ENCODE results near the gene SERPINE3.
A peak's percentile ranks its signal among the peaks of the same experiment; 100 is the strongest.

The SERPINE3 gene

DNA sequence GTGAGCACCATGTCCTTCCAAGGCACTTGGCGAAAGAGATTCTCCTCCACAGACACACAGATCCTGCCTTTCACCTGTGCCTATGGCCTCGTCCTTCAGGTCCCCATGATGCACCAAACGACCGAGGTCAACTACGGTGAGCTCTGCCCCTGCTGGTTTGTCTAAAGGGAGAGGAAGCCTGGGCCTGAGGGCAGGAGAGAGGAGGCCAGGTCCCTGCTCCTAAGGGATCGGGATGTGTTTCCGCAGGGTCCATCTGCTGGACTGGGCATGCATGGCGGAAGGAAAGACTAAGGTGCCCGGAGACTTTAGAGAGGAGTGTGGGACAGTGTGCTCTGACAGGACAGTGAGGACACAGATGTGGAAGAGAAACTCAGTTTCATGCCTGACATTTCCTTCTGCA, 7.6 kb downstream of the SERPINE3 start:
- Histone ChIP-seq H3K27me3 (ENCODE audit: control insufficient read depth in 3 of 3, insufficient read depth in 3 of 3, low read depth in 1 of 3, low read length in 3 of 3) (no peaks in the 10 kb centered on the region), H3K9ac (ENCODE audit: low read depth, low read length, poor library complexity) (no peak overlapping the region), H3K27ac (replicated peaks; ENCODE audit: low read length) (no peak overlapping the region), H3K18ac (ENCODE audit: low read length) (peak overlapping the region; percentile 11), H3K23ac (ENCODE audit: low read depth, low read length, poor library complexity) (no peak overlapping the region), H3K4me2 (ENCODE audit: insufficient read depth, low read length, poor library complexity, severe bottlenecking) (no peak overlapping the region), H3K4me3 (ENCODE audit: low read length in 2 of 2) (no peak overlapping the region), H3K79me1 (ENCODE audit: low read depth, low read length) (no peaks in the 10 kb centered on the region), H2BK15ac (ENCODE audit: low read length) (no peak overlapping the region), H2BK5ac (ENCODE audit: low read length) (no peak overlapping the region), H2BK120ac (ENCODE audit: low read depth, low read length) (no peak overlapping the region), H3K36me3 (replicated peaks in 1 of 2; ENCODE audit: control insufficient read depth in 2 of 2, insufficient read depth in 2 of 2, low read length in 2 of 2) (no peaks in the 10 kb centered on the region), H2AK5ac (ENCODE audit: low read depth, low read length) (no peak overlapping the region), H3K9me3 (replicated peaks in 1 of 2; ENCODE audit: control insufficient read depth in 2 of 2, insufficient read depth in 1 of 2, low read depth in 1 of 2, low read length in 2 of 2) (peaks cover 0 to 2% of the 10 kb centered on the region in 2 donors), H3K14ac (ENCODE audit: low read length) (no peak overlapping the region), H3K4me1 (ENCODE audit: control insufficient read depth in 2 of 2, insufficient read depth in 1 of 2, low read depth in 1 of 2, low read length in 2 of 2) (no peaks in the 10 kb centered on the region), H4K8ac (ENCODE audit: low read depth, low read length) (no peak overlapping the region), H2AFZ (ENCODE audit: low read length) (no peak overlapping the region), H3K4ac (ENCODE audit: low read length) (no peak overlapping the region), H2BK12ac (ENCODE audit: low read length) (no peak overlapping the region), H4K91ac (ENCODE audit: low read depth, low read length, poor library complexity) (no peak overlapping the region)
- DNase-seq (ENCODE audit: low spot score), result no peak
- no CpG with 5 or more reads among the region's 9 CpGs for WGBS, 2 donors (ENCODE audit: extremely low coverage in 2 of 2, insufficient read length in 2 of 2, insufficient replicate concordance in 1 of 2)

GRCh38 chr13:51348069-51348967, 8.8 kb downstream of the SERPINE3 start:
- H3K79me1 ChIP-seq (ENCODE audit: low read depth, low read length), result no peaks in the 10 kb centered on the region
- no peak overlapping the region for H3K14ac ChIP-seq (ENCODE audit: low read length)
- no peak overlapping the region for H3K4ac ChIP-seq (ENCODE audit: low read length)
- H4K8ac ChIP-seq (ENCODE audit: low read depth, low read length), result no peak overlapping the region
- no peak overlapping the region for H2AK5ac ChIP-seq (ENCODE audit: low read depth, low read length)
- H4K91ac ChIP-seq (ENCODE audit: low read depth, low read length, poor library complexity), result no peak overlapping the region
- H2BK15ac ChIP-seq (ENCODE audit: low read length), result no peak overlapping the region
- no peaks in the 10 kb centered on the region for H3K4me1 ChIP-seq (ENCODE audit: control insufficient read depth in 2 of 2, insufficient read depth in 1 of 2, low read depth in 1 of 2, low read length in 2 of 2)
- WGBS, 2 donors (ENCODE audit: extremely low coverage in 2 of 2, insufficient read length in 2 of 2, insufficient replicate concordance in 1 of 2), result no CpG with 5 or more reads among the region's 10 CpGs
- no peaks in the 10 kb centered on the region for H3K36me3 ChIP-seq (replicated peaks in 1 of 2; ENCODE audit: control insufficient read depth in 2 of 2, insufficient read depth in 2 of 2, low read length in 2 of 2)
- no peak overlapping the region for H3K27ac ChIP-seq (replicated peaks; ENCODE audit: low read length)
- H3K23ac ChIP-seq (ENCODE audit: low read depth, low read length, poor library complexity), result no peak overlapping the region
- no peak overlapping the region for H3K9ac ChIP-seq (ENCODE audit: low read depth, low read length, poor library complexity)
- H3K27me3 ChIP-seq (ENCODE audit: control insufficient read depth in 3 of 3, insufficient read depth in 3 of 3, low read depth in 1 of 3, low read length in 3 of 3), result no peaks in the 10 kb centered on the region
- H3K4me3 ChIP-seq (ENCODE audit: low read length in 2 of 2), result peak overlapping the region in 1 of 2 donors; percentile 13
- H2BK12ac ChIP-seq (ENCODE audit: low read length), result no peak overlapping the region
- no peak overlapping the region for H2BK120ac ChIP-seq (ENCODE audit: low read depth, low read length)
- H3K4me2 ChIP-seq (ENCODE audit: insufficient read depth, low read length, poor library complexity, severe bottlenecking), result no peak overlapping the region
- H2BK5ac ChIP-seq (ENCODE audit: low read length), result no peak overlapping the region
- no peak overlapping the region for H2AFZ ChIP-seq (ENCODE audit: low read length)
- peaks cover 0 to 2% of the 10 kb centered on the region in 2 donors for H3K9me3 ChIP-seq (replicated peaks in 1 of 2; ENCODE audit: control insufficient read depth in 2 of 2, insufficient read depth in 1 of 2, low read depth in 1 of 2, low read length in 2 of 2)
- DNase-seq (ENCODE audit: low spot score), result no peak
- H3K18ac ChIP-seq (ENCODE audit: low read length), result peak overlapping the region; percentile 42

DNA sequence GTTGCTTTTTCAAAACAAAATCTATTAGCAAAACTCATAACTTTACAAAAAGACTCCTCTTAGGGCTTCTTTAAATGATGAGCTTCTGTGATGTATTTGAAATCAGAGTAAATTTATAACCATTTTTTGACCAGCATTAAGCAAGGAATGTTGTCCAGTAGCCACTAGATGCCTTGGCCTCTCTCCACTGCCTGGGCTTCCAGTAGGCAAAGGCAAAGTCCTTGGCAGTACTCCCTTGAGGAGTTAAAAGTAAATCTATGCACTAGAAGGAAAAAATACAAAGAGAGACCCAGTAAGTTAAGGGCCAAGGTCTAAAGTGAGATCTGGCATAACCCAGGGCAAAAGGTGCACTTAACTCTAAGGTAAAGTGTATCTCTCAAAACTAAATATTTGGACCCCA, 9.5 kb downstream of the SERPINE3 start:
- no peak overlapping the region for H2BK12ac ChIP-seq (ENCODE audit: low read length)
- no peak overlapping the region for H2BK15ac ChIP-seq (ENCODE audit: low read length)
- no peak overlapping the region for H2AK5ac ChIP-seq (ENCODE audit: low read depth, low read length)
- no peak overlapping the region for H3K27ac ChIP-seq (replicated peaks; ENCODE audit: low read length)
- no peaks in the 10 kb centered on the region for H3K79me1 ChIP-seq (ENCODE audit: low read depth, low read length)
- H3K4me3 ChIP-seq (ENCODE audit: low read length in 2 of 2), result no peak overlapping the region
- DNase-seq (ENCODE audit: low spot score), result no peak
- H3K14ac ChIP-seq (ENCODE audit: low read length), result no peak overlapping the region
- no peak overlapping the region for H4K8ac ChIP-seq (ENCODE audit: low read depth, low read length)
- no peaks in the 10 kb centered on the region for H3K36me3 ChIP-seq (replicated peaks in 1 of 2; ENCODE audit: control insufficient read depth in 2 of 2, insufficient read depth in 2 of 2, low read length in 2 of 2)
- H2BK5ac ChIP-seq (ENCODE audit: low read length), result no peak overlapping the region
- H4K91ac ChIP-seq (ENCODE audit: low read depth, low read length, poor library complexity), result no peak overlapping the region
- H2AFZ ChIP-seq (ENCODE audit: low read length), result no peak overlapping the region
- H3K23ac ChIP-seq (ENCODE audit: low read depth, low read length, poor library complexity), result no peak overlapping the region
- no peak overlapping the region for H3K4me2 ChIP-seq (ENCODE audit: insufficient read depth, low read length, poor library complexity, severe bottlenecking)
- H3K9me3 ChIP-seq (replicated peaks in 1 of 2; ENCODE audit: control insufficient read depth in 2 of 2, insufficient read depth in 1 of 2, low read depth in 1 of 2, low read length in 2 of 2), result peaks cover 0 to 2% of the 10 kb centered on the region in 2 donors
- H3K18ac ChIP-seq (ENCODE audit: low read length), result no peak overlapping the region
- no peak overlapping the region for H2BK120ac ChIP-seq (ENCODE audit: low read depth, low read length)
- no peaks in the 10 kb centered on the region for H3K27me3 ChIP-seq (ENCODE audit: control insufficient read depth in 3 of 3, insufficient read depth in 3 of 3, low read depth in 1 of 3, low read length in 3 of 3)
- no peaks in the 10 kb centered on the region for H3K4me1 ChIP-seq (ENCODE audit: control insufficient read depth in 2 of 2, insufficient read depth in 1 of 2, low read depth in 1 of 2, low read length in 2 of 2)
- H3K9ac ChIP-seq (ENCODE audit: low read depth, low read length, poor library complexity), result no peak overlapping the region
- no peak overlapping the region for H3K4ac ChIP-seq (ENCODE audit: low read length)

- Histone ChIP-seq H3K4ac (ENCODE audit: low read length) (no peak overlapping the region), H3K9ac (ENCODE audit: low read depth, low read length, poor library complexity) (no peak overlapping the region), H3K14ac (ENCODE audit: low read length) (no peak overlapping the region), H2BK12ac (ENCODE audit: low read length) (no peak overlapping the region), H2BK15ac (ENCODE audit: low read length) (no peak overlapping the region), H3K4me2 (ENCODE audit: insufficient read depth, low read length, poor library complexity, severe bottlenecking) (no peak overlapping the region), H3K79me1 (ENCODE audit: low read depth, low read length) (no peaks in the 10 kb centered on the region), H3K27me3 (ENCODE audit: control insufficient read depth in 3 of 3, insufficient read depth in 3 of 3, low read depth in 1 of 3, low read length in 3 of 3) (no peaks in the 10 kb centered on the region), H2BK5ac (ENCODE audit: low read length) (no peak overlapping the region), H3K36me3 (replicated peaks in 1 of 2; ENCODE audit: control insufficient read depth in 2 of 2, insufficient read depth in 2 of 2, low read length in 2 of 2) (peaks cover 0 to 4% of the 10 kb centered on the region in 2 donors), H3K27ac (replicated peaks; ENCODE audit: low read length) (no peak overlapping the region), H3K4me3 (ENCODE audit: low read length in 2 of 2) (no peak overlapping the region), H3K18ac (ENCODE audit: low read length) (no peak overlapping the region), H2AFZ (ENCODE audit: low read length) (no peak overlapping the region), H3K4me1 (ENCODE audit: control insufficient read depth in 2 of 2, insufficient read depth in 1 of 2, low read depth in 1 of 2, low read length in 2 of 2) (no peaks in the 10 kb centered on the region), H4K91ac (ENCODE audit: low read depth, low read length, poor library complexity) (no peak overlapping the region), H2AK5ac (ENCODE audit: low read depth, low read length) (no peak overlapping the region), H4K8ac (ENCODE audit: low read depth, low read length) (no peak overlapping the region), H3K9me3 (replicated peaks in 1 of 2; ENCODE audit: control insufficient read depth in 2 of 2, insufficient read depth in 1 of 2, low read depth in 1 of 2, low read length in 2 of 2) (peaks cover 0 to 2% of the 10 kb centered on the region in 2 donors), H3K23ac (ENCODE audit: low read depth, low read length, poor library complexity) (no peak overlapping the region), H2BK120ac (ENCODE audit: low read depth, low read length) (no peak overlapping the region)
- DNase-seq (ENCODE audit: low spot score), result no peak
- WGBS, 2 donors (ENCODE audit: extremely low coverage in 2 of 2, insufficient read length in 2 of 2, insufficient replicate concordance in 1 of 2), result no CpG with 5 or more reads among the region's 2 CpGs
Observed at GRCh38 chr13:51355217-51355616, 15.7 kb downstream of the SERPINE3 start.
